HEK293 (cell line): ENCODE results near the gene ILK.

Experiments
- BCL11A ChIP-seq: fragments of 450-650 bp; formaldehyde crosslinking; IDR thresholded peaks from 2 replicates; pipeline ENCODE4 v1.5.1; 2016; ENCODE audit warnings: low read depth, missing biosample characterization, missing genetic modification characterization
- GLIS2 ChIP-seq: fragments of 450-650 bp; formaldehyde crosslinking; IDR thresholded peaks from 2 replicates; pipeline ENCODE4 v1.5.1; 2016; ENCODE audit warnings: missing biosample characterization, missing genetic modification characterization
- HOXD13 ChIP-seq: sonication (generic); formaldehyde crosslinking; IDR thresholded peaks from 2 replicates; pipeline ENCODE4 v1.8.0; 2022; ENCODE audit warnings: missing genetic modification reagents, borderline replicate concordance
- ZBTB17 ChIP-seq: fragments of 450-650 bp; formaldehyde crosslinking; IDR thresholded peaks from 2 replicates; pipeline ENCODE4 v1.5.1; 2016; ENCODE audit warnings: missing biosample characterization, missing genetic modification characterization
- ZBTB20 ChIP-seq: fragments of 450-650 bp; formaldehyde crosslinking; IDR thresholded peaks from 2 replicates; pipeline ENCODE4 v1.5.1; 2016; ENCODE audit warnings: missing biosample characterization, missing genetic modification characterization
- ZBTB26 ChIP-seq: fragments of 450-650 bp; formaldehyde crosslinking; optimal IDR thresholded peaks from 2 replicates; pipeline ENCODE3; 2016; ENCODE audit warnings: missing biosample characterization, mild to moderate bottlenecking, missing genetic modification characterization
- ZBTB44 ChIP-seq: fragments of 450-650 bp; IDR thresholded peaks from 2 replicates; pipeline ENCODE4 v1.5.1; 2018; ENCODE audit warnings: missing biosample characterization, mild to moderate bottlenecking, missing genetic modification characterization
- ZBTB8A ChIP-seq: fragments of 450-650 bp; formaldehyde crosslinking; IDR thresholded peaks from 2 replicates; pipeline ENCODE4 v1.5.1; 2016; ENCODE audit warnings: missing biosample characterization, missing genetic modification characterization
- ZFP37 ChIP-seq: fragments of 450-650 bp; formaldehyde crosslinking; IDR thresholded peaks from 2 replicates; pipeline ENCODE4 v1.5.1; 2016; ENCODE audit warnings: missing biosample characterization, missing genetic modification characterization
- ZNF169 ChIP-seq: fragments of 450-650 bp; formaldehyde crosslinking; IDR thresholded peaks from 2 replicates; pipeline ENCODE4 v1.5.1; 2016; ENCODE audit warnings: missing biosample characterization, missing genetic modification characterization
- ZNF239 ChIP-seq: fragments of 450-650 bp; formaldehyde crosslinking; IDR thresholded peaks from 2 replicates; pipeline ENCODE4 v1.5.1; 2016; ENCODE audit warnings: missing biosample characterization, missing genetic modification characterization
- ZNF324 ChIP-seq: fragments of 450-650 bp; formaldehyde crosslinking; IDR thresholded peaks from 2 replicates; pipeline ENCODE4 v1.5.1; 2016; ENCODE audit warnings: missing biosample characterization, missing genetic modification characterization
- ZNF394 ChIP-seq: fragments of 450-650 bp; formaldehyde crosslinking; IDR thresholded peaks from 2 replicates; pipeline ENCODE4 v1.5.1; 2016; ENCODE audit warnings: missing biosample characterization, missing genetic modification characterization, mild to moderate bottlenecking, moderate library complexity, borderline replicate concordance
- ZNF423 ChIP-seq: fragments of 450-650 bp; formaldehyde crosslinking; IDR thresholded peaks from 2 replicates; pipeline ENCODE4 v1.5.1; 2016; ENCODE audit warnings: missing biosample characterization, missing genetic modification characterization
- ZNF488 ChIP-seq: fragments of 450-650 bp; formaldehyde crosslinking; IDR thresholded peaks from 2 replicates; pipeline ENCODE4 v1.5.1; 2016; ENCODE audit warnings: missing biosample characterization, missing genetic modification characterization
- ZNF501 ChIP-seq: fragments of 450-650 bp; formaldehyde crosslinking; IDR thresholded peaks from 2 replicates; pipeline ENCODE4 v1.5.1; 2016; ENCODE audit warnings: missing biosample characterization, missing genetic modification characterization
- ZNF600 ChIP-seq: fragments of 450-650 bp; formaldehyde crosslinking; IDR thresholded peaks from 2 replicates; pipeline ENCODE4 v1.5.1; 2016; ENCODE audit warnings: missing biosample characterization, missing genetic modification characterization
- ZNF610 ChIP-seq: fragments of 450-650 bp; formaldehyde crosslinking; IDR thresholded peaks from 2 replicates; pipeline ENCODE4 v1.5.1; 2016; ENCODE audit warnings: missing biosample characterization, missing genetic modification characterization, borderline replicate concordance
- ZNF629 ChIP-seq: fragments of 450-650 bp; formaldehyde crosslinking; IDR thresholded peaks from 2 replicates; pipeline ENCODE4 v1.5.1; 2017; ENCODE audit warnings: missing biosample characterization, missing genetic modification characterization
- ZNF692 ChIP-seq: fragments of 450-650 bp; formaldehyde crosslinking; IDR thresholded peaks from 2 replicates; pipeline ENCODE4 v1.5.1; 2016; ENCODE audit warnings: missing biosample characterization, missing genetic modification characterization
- TF ChIP-seq, protein P1 (sequence below): fragments of 450-650 bp; formaldehyde crosslinking; IDR thresholded peaks from 2 replicates; pipeline ENCODE4 v1.5.1; 2016; ENCODE audit warnings: missing biosample characterization, missing genetic modification characterization
- TF ChIP-seq, protein P2 (sequence below): fragments of 450-650 bp; formaldehyde crosslinking; IDR thresholded peaks from 2 replicates; pipeline ENCODE4 v1.5.1; 2016; ENCODE audit warnings: missing biosample characterization, missing genetic modification characterization

ILK gene

GRCh38 chr11:6612213-6613041, 8.9 kb downstream of the ILK start, which contains the start of gene TAF10 (continued):
- TF ChIP-seq ZNF692 (tag by site-specific recombination) (0 out of 2 replicates have a peak, but pooled peaks have one; percentile 63), ZNF600 (tag by site-specific recombination) (peak; percentile 82), ZBTB17 (peak; percentile 98), ZBTB20 (tag by site-specific recombination) (peak; percentile 76; the same call in 1 of the 2 replicates), ZNF423 (no peak), ZNF239 (no peak), ZBTB26 (tag by site-specific recombination) (peak; percentile 72), ZNF394 (tag by site-specific recombination) (0 out of 2 replicates have a peak, but pooled peaks have one; percentile 17), ZNF324 (tag by site-specific recombination) (0 out of 2 replicates have a peak, but pooled peaks have one; percentile 55), ZNF169 (tag by site-specific recombination) (no peak), GLIS2 (tag by site-specific recombination) (peak; percentile 54), ZBTB8A (peak; percentile 45), BCL11A (no peak), ZNF501 (tag by site-specific recombination) (peak; percentile 72; the same call in 1 of the 2 replicates), HOXD13 (CRISPR knock-in tag) (no peak; the same call in 1 of the 2 replicates), ZNF488 (tag by site-specific recombination) (no peak), ZNF610 (tag by site-specific recombination) (peak; percentile 68), ZNF629 (tag by site-specific recombination) (peak; percentile 97), ZBTB44 (tag by site-specific recombination) (no peak), ZFP37 (peak; percentile 80)
- TF ChIP-seq, protein P1, sequence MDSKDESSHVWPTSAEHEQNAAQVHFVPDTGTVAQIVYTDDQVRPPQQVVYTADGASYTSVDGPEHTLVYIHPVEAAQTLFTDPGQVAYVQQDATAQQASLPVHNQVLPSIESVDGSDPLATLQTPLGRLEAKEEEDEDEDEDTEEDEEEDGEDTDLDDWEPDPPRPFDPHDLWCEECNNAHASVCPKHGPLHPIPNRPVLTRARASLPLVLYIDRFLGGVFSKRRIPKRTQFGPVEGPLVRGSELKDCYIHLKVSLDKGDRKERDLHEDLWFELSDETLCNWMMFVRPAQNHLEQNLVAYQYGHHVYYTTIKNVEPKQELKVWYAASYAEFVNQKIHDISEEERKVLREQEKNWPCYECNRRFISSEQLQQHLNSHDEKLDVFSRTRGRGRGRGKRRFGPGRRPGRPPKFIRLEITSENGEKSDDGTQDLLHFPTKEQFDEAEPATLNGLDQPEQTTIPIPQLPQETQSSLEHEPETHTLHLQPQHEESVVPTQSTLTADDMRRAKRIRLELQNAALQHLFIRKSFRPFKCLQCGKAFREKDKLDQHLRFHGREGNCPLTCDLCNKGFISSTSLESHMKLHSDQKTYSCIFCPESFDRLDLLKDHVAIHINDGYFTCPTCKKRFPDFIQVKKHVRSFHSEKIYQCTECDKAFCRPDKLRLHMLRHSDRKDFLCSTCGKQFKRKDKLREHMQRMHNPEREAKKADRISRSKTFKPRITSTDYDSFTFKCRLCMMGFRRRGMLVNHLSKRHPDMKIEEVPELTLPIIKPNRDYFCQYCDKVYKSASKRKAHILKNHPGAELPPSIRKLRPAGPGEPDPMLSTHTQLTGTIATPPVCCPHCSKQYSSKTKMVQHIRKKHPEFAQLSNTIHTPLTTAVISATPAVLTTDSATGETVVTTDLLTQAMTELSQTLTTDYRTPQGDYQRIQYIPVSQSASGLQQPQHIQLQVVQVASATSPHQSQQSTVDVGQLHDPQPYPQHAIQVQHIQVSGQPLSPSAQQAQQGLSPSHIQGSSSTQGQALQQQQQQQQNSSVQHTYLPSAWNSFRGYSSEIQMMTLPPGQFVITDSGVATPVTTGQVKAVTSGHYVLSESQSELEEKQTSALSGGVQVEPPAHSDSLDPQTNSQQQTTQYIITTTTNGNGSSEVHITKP (tag by site-specific recombination): 0 out of 2 replicates have a peak, but pooled peaks have one; percentile 39
- TF ChIP-seq, protein P2, sequence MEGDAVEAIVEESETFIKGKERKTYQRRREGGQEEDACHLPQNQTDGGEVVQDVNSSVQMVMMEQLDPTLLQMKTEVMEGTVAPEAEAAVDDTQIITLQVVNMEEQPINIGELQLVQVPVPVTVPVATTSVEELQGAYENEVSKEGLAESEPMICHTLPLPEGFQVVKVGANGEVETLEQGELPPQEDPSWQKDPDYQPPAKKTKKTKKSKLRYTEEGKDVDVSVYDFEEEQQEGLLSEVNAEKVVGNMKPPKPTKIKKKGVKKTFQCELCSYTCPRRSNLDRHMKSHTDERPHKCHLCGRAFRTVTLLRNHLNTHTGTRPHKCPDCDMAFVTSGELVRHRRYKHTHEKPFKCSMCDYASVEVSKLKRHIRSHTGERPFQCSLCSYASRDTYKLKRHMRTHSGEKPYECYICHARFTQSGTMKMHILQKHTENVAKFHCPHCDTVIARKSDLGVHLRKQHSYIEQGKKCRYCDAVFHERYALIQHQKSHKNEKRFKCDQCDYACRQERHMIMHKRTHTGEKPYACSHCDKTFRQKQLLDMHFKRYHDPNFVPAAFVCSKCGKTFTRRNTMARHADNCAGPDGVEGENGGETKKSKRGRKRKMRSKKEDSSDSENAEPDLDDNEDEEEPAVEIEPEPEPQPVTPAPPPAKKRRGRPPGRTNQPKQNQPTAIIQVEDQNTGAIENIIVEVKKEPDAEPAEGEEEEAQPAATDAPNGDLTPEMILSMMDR (tag by site-specific recombination): peak; percentile 76
